Stimulated activated naive B cell treated with anti-CD40 and anti-IgM and Interleukin-4, amounts not matched to agents 10 μg/mL and 1 μg/mL and 100 μg/mL, for 72 hours (primary cell): ENCODE measurements around the gene YWHAB.

Experiments
- ATAC-seq, 2 donors: fragments of 150-1000 bp; cut with Tn5 transposase; replicated peaks; 2 replicates each; pipeline ENCODE4 v1.10.0; 2021; ENCODE audit warnings: moderate library complexity in 1 of 2
- DNase-seq: peaks from one replicate; pipeline ENCODE4 v3.0.0; 2021
- H3K27ac Mint-ChIP-seq: one replicate; pipeline ENCODE4 v1.8.0; 2022; ENCODE audit warnings: mild to moderate bottlenecking, mixed read lengths
- H3K27me3 Mint-ChIP-seq, 2 donors: one replicate each; pipeline ENCODE4 v1.8.0; 2022; ENCODE audit warnings: mixed read lengths in 2 of 2
- H3K36me3 Mint-ChIP-seq, 2 donors: one replicate each; pipeline ENCODE4 v1.8.0; 2022; ENCODE audit warnings: mixed read lengths in 2 of 2, mild to moderate bottlenecking in 1 of 2
- H3K4me1 Mint-ChIP-seq, 2 donors: one replicate each; pipeline ENCODE4 v1.8.0; 2022; ENCODE audit warnings: mixed read lengths in 2 of 2, mild to moderate bottlenecking in 1 of 2
- H3K4me3 Mint-ChIP-seq, 2 donors: one replicate each; pipeline ENCODE4 v1.8.0; 2022; ENCODE audit warnings: mild to moderate bottlenecking in 2 of 2, mixed read lengths in 2 of 2, moderate library complexity in 1 of 2
- H3K9me3 Mint-ChIP-seq, 2 donors: one replicate each; pipeline ENCODE4 v1.8.0; 2022; ENCODE audit warnings: mixed read lengths in 2 of 2, mild to moderate bottlenecking in 1 of 2

Gene YWHAB

DNA sequence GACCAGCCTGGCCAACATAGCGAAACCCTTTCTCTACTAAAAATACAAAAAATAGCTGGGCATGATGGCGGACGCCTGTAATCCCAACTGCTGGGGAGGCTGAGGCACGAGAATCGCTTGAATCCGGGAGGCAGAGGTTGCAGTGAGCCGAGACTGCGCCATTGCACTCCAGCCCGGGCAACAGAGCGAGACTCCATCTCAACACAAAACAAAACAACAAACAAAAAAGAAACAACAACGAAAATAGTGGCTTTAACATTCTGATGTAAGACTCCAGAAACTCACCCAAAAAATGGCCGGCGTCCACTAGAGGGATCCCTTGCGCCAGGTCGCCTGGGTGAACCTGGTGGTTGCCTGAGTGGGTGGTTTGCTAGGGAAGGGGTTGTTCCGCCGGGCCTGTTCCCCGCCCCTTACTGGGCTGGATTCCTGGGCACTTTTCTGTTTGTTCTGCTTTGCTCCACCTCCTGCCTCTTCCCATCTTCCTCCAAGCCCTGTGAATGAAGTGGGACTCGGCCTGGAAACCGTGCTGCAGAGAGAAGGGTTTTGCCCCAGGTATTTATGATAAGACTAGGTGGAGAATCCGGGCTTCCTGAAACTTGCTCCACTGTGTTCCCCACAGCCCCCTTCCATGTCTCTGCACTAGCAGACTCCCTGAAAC lies 25.9 kb downstream of the YWHAB start:
- Mint-ChIP-seq H3K27ac (peak overlapping the region; percentile 44), H3K27me3 (no peaks in the 10 kb centered on the region), H3K36me3 (peaks cover 18 to 24% of the 10 kb centered on the region in 2 donors)

DNA sequence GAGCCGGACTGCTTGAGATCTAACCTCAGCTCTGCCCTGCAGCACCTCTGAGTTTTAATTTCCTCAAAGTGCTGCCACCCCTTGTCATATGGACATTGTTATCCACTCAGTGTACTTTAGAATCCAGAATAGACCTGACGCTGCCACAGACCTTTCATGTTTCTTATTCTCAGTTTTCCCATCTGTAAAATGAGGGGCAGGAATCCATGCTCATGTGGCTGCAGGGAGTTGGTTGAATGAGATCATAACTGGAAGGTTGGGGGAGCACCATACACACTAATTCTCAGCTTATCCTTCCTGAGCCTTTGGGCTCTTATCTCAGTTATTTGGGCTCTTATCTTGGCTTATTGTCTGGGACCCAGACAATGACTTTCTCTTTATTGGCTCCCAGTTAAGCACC lies 26.7 kb downstream of the YWHAB start:
- H3K4me3 Mint-ChIP-seq: no peak overlapping the region
- ATAC-seq (no peak), DNase-seq (no peak)
- H3K9me3 Mint-ChIP-seq: no peaks in the 10 kb centered on the region
- H3K4me1 Mint-ChIP-seq: peaks cover 19 to 34% of the 10 kb centered on the region in 2 donors
- no peaks in the 10 kb centered on the region for H3K27me3 Mint-ChIP-seq
- no peak overlapping the region for H3K27ac Mint-ChIP-seq
- H3K36me3 Mint-ChIP-seq: peaks cover 20 to 31% of the 10 kb centered on the region in 2 donors

More for the DNA sequence above, 25.9 kb downstream of the YWHAB start:
- ATAC-seq: no peak
- Mint-ChIP-seq H3K9me3 (no peaks in the 10 kb centered on the region), H3K4me3 (peak overlapping the region in 1 of 2 donors; percentile 50), H3K4me1 (peaks cover 17 to 34% of the 10 kb centered on the region in 2 donors)
- DNase-seq: peak; percentile 19

DNA sequence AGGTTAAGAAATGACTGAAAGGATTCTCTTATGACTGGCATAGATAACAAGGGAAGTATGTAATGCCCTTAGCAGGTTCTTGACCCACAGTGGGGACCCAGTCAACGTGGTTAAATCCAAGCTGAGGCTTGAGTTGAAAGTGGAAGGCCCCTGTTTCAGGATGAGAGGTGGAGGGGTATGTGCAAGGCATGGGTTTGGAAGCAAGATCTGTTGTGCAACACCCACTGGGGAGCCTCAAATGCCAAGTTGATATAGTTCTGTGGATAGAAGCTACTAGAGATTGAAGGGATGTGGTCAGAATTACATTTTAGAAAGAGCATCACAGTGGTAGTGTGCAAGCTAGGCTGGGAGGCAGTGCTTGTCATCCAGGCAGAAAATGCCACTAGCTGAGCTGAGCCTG lies 29.4 kb downstream of the YWHAB start:
- H3K9me3 Mint-ChIP-seq: no peaks in the 10 kb centered on the region
- H3K27ac Mint-ChIP-seq: no peak overlapping the region
- ATAC-seq (no peak), DNase-seq (no peak)
- peaks cover 14 to 24% of the 10 kb centered on the region in 2 donors for H3K4me1 Mint-ChIP-seq
- no peaks in the 10 kb centered on the region for H3K27me3 Mint-ChIP-seq
- H3K36me3 Mint-ChIP-seq: peaks cover 25 to 38% of the 10 kb centered on the region in 2 donors
- no peak overlapping the region for H3K4me3 Mint-ChIP-seq

DNA sequence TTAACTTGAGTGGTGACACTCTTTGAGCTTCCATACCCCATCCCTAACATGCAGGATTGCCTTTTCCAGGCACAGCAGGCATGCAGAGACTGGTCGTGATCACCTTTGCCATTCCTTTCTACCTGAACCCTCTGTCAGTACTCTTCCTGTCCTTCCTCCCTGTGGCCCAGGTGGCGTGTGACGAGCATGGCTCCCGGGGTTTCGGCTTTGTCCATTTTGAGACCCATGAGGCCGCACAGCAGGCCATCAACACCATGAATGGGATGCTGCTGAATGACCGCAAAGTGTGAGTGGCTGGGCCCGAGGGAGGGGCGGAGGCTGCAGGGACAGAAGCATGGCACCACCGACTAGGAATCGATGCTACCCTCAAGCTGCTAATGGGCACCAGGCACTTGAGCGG lies 31.1 kb downstream of the YWHAB start:
- ATAC-seq: no peak
- Mint-ChIP-seq H3K4me1 (peaks cover 2 to 10% of the 10 kb centered on the region in 2 donors), H3K27ac (no peak overlapping the region), H3K36me3 (peaks cover 25 to 42% of the 10 kb centered on the region in 2 donors), H3K27me3 (no peaks in the 10 kb centered on the region), H3K9me3 (no peaks in the 10 kb centered on the region), H3K4me3 (no peak overlapping the region)
- DNase-seq: no peak

DNA sequence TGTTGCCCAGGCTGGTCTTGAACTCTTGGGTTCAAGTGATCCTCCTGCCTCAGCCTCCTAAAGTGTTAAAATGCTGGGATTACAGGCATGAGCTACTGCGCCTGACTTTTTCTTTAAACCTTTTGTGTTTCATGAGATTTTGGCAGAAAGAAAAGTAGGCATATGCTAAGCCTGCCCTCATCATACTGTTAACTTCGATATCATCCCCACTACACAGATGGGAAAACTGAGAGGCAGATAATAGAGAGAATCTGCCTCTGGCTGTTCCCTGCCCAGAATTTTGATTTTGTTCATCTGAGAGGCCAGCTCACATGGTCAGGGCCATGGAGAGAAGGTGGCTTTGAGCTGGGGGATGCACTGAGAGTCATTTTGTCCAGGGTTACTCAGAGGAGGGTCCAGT lies 31.9 kb downstream of the YWHAB start:
- no peaks in the 10 kb centered on the region for H3K9me3 Mint-ChIP-seq
- H3K36me3 Mint-ChIP-seq: peaks cover 25 to 42% of the 10 kb centered on the region in 2 donors
- peaks cover 2 to 8% of the 10 kb centered on the region in 2 donors for H3K4me1 Mint-ChIP-seq
- H3K4me3 Mint-ChIP-seq: no peak overlapping the region
- ATAC-seq (no peak), DNase-seq (no peak)
- no peaks in the 10 kb centered on the region for H3K27me3 Mint-ChIP-seq
- no peak overlapping the region for H3K27ac Mint-ChIP-seq

DNA sequence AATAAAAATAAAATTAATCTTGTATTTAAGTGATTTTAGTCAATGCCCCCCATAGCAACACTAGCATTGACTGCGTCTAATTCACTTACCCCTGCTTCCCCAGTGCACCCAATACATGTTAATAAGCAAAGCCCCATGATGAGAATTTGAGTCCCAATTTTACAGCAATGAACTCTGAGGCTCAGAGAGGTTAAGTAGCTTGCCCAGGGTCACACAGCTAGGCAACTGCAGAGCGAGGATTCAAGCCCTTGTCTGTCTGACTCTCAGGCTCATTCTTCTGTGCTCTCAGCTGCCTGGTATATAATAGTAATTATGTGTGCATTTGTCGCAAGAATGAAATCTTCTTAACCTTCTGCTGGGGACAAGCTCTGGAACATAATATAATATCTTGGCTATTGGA lies 32.8 kb downstream of the YWHAB start:
- H3K4me3 Mint-ChIP-seq: no peak overlapping the region
- peaks cover 2 to 8% of the 10 kb centered on the region in 2 donors for H3K4me1 Mint-ChIP-seq
- DNase-seq (no peak), ATAC-seq (no peak)
- H3K36me3 Mint-ChIP-seq: peaks cover 24 to 43% of the 10 kb centered on the region in 2 donors
- no peak overlapping the region for H3K27ac Mint-ChIP-seq
- no peaks in the 10 kb centered on the region for H3K27me3 Mint-ChIP-seq
- H3K9me3 Mint-ChIP-seq: no peaks in the 10 kb centered on the region

DNA sequence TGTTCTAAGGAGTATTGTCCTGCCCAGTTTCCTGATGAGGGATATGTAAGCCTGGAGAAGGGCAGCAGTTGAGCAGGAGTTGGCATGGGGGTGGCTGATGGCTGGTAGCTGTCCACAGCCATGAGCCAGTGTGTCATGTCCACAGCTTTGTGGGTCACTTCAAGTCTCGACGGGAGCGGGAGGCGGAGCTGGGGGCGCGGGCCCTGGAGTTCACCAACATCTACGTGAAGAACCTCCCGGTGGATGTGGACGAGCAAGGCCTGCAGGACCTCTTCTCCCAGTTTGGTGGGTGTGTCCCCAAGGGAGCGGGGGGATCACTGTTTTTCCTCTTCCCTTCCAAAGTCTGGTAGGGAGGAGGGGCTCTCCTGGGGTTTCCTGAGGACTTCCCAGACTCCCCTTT lies 33.3 kb downstream of the YWHAB start:
- ATAC-seq: no peak
- peaks cover 24 to 45% of the 10 kb centered on the region in 2 donors for H3K36me3 Mint-ChIP-seq
- no peaks in the 10 kb centered on the region for H3K27me3 Mint-ChIP-seq
- H3K4me3 Mint-ChIP-seq: no peak overlapping the region
- H3K27ac Mint-ChIP-seq: no peak overlapping the region
- no peaks in the 10 kb centered on the region for H3K9me3 Mint-ChIP-seq
- H3K4me1 Mint-ChIP-seq: peaks cover 2 to 8% of the 10 kb centered on the region in 2 donors
- DNase-seq: no peak

DNA sequence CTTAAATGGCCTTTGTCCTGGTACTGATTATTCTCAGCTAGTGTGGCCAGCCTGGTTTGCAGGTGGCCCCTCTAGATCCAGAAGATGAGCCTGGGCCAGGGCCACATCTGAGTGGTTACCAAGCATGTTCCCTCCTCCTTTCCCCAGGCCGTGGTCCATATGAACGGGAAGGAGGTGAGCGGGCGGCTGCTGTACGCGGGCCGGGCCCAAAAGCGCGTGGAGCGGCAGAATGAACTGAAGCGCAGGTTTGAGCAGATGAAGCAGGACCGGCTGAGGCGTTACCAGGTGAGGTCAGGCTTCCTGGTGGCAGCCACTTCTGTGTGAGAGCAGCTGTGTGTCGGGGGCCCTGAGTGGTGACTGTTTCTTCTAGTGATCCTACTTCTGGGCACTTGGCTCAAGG lies 35.9 kb downstream of the YWHAB start:
- H3K27me3 Mint-ChIP-seq: no peaks in the 10 kb centered on the region
- H3K27ac Mint-ChIP-seq: no peak overlapping the region
- H3K36me3 Mint-ChIP-seq: peaks cover 36 to 52% of the 10 kb centered on the region in 2 donors
- peaks cover 0 to 2% of the 10 kb centered on the region in 2 donors for H3K4me1 Mint-ChIP-seq
- H3K9me3 Mint-ChIP-seq: no peaks in the 10 kb centered on the region
- no peak for DNase-seq
- H3K4me3 Mint-ChIP-seq: no peak overlapping the region
- ATAC-seq: no peak

DNA sequence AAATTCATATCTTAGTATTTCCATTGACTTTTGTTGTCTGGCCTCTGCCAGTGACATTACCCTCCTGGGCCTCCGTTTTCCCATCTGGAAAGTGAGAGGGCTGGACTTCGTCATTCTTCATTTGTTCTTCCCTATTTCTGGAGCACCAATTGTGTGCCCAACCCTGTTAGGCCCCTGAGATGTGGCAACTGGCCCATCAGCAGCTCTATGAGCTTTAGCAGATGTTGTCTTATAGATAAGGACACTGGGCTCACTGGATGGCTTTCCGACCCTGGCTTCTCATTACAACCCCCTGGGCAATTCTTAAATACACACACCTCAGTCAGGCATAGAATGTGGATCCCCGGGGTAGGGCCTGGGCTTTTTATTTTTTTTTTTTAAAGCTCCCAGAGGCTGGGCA lies 39.0 kb downstream of the YWHAB start:
- Mint-ChIP-seq H3K4me1 (no peaks in the 10 kb centered on the region), H3K4me3 (no peak overlapping the region), H3K27ac (no peak overlapping the region), H3K27me3 (no peaks in the 10 kb centered on the region), H3K9me3 (no peaks in the 10 kb centered on the region), H3K36me3 (peaks cover 30 to 38% of the 10 kb centered on the region in 2 donors)
- ATAC-seq: no peak
- DNase-seq: no peak

DNA sequence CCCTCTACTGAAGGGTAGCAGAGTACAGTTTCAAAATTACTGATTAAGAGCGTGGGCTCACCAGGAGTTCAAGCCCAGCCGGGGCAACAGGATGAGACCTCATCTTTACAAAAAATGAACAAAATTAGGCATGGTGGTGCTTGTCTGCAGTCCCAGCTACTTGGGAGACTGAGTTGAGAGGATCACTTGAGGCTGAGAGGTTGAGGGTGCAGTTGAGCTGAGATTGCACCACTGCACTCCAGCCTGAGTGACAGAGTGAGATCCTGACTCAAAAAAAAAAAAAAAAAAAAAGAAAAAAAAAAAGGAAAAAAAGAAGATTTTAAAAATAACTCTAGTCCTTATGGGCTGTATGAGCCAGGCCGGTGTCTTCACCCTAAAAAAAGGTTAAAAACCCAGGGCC lies 43.1 kb downstream of the YWHAB start:
- no peak overlapping the region for H3K4me3 Mint-ChIP-seq
- no peaks in the 10 kb centered on the region for H3K4me1 Mint-ChIP-seq
- no peak overlapping the region for H3K27ac Mint-ChIP-seq
- peaks cover 35 to 48% of the 10 kb centered on the region in 2 donors for H3K36me3 Mint-ChIP-seq
- no peaks in the 10 kb centered on the region for H3K27me3 Mint-ChIP-seq
- ATAC-seq: no peak
- no peak for DNase-seq
- no peaks in the 10 kb centered on the region for H3K9me3 Mint-ChIP-seq

DNA sequence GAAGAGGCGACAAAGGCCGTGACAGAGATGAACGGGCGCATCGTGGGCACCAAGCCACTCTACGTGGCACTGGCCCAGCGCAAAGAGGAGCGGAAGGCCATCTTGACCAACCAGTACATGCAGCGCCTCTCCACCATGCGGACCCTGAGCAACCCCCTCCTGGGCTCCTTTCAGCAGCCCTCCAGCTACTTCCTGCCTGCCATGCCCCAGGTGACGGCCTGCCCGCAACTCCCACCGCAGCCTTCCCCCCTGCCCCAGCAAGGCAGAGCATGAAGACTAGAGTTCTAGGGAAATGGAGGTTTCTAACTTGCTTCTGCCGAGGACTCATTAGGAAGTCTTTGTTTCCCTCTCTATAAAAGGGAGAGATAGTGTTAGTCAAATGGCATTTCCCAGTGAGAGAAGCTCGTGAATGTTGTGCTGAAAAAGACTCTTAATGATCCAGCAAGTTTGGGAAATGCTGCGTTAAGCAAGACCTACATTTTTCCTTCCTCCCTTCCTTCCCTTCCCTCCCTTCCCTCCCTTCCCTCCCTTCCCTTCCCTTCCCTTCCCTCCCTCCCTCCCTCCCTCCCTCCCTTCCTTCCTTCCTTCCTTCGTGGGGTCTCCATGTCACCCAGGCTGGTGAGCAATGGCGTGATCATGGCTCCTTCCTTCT lies 45.1 kb downstream of the YWHAB start:
- H3K36me3 Mint-ChIP-seq: peaks cover 25 to 47% of the 10 kb centered on the region in 2 donors
- no peak overlapping the region for H3K4me3 Mint-ChIP-seq
- no peak for DNase-seq
- no peaks in the 10 kb centered on the region for H3K27me3 Mint-ChIP-seq
- no peaks in the 10 kb centered on the region for H3K4me1 Mint-ChIP-seq
- H3K9me3 Mint-ChIP-seq: no peaks in the 10 kb centered on the region
- no peak for ATAC-seq
- no peak overlapping the region for H3K27ac Mint-ChIP-seq

DNA sequence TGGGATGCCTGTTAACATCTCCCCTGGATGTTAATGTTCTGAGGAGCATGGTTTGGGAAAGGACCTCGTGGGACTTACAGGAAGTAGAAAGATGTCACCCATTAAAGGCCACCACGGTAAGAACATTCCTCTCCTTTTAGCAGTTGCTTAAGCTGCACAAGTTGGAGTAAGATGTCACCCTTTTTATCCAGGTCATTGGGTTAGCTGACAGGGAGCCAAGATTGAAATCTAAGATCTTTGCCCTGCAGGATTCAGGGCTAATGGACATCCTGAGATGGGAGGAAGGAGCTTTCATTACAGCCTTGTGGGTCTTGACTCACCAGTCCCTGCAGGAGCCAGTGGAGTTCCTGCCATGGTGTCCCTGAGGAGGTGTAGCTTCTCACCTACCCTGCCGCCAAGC lies 46.4 kb downstream of the YWHAB start:
- Mint-ChIP-seq H3K9me3 (no peaks in the 10 kb centered on the region), H3K36me3 (peaks cover 29 to 55% of the 10 kb centered on the region in 2 donors), H3K27ac (no peak overlapping the region), H3K4me1 (no peaks in the 10 kb centered on the region), H3K4me3 (no peak overlapping the region), H3K27me3 (no peaks in the 10 kb centered on the region)
- no peak for DNase-seq
- no peak for ATAC-seq

DNA sequence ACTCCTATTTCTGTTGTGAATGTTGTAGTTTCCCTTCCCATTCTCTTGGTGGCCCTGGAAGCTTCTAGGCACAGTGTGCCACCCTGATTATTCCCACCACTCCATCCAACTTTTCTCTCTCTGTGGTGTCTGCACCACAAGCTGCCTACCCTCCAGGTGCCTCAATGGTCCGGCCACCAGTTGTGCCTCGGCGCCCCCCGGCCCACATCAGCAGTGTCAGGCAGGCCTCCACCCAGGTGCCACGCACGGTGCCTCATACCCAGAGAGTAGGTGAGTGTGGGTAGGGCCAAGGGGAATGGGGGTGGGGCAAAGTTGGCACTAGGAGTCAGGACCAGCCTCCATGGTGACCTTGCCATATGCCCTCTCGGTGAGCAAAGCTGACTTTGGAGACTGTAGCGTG lies 47.4 kb downstream of the YWHAB start:
- no peak for ATAC-seq
- DNase-seq: no peak
- H3K36me3 Mint-ChIP-seq: peaks cover 29 to 64% of the 10 kb centered on the region in 2 donors
- no peaks in the 10 kb centered on the region for H3K4me1 Mint-ChIP-seq
- H3K4me3 Mint-ChIP-seq: no peak overlapping the region
- H3K27me3 Mint-ChIP-seq: no peaks in the 10 kb centered on the region
- no peak overlapping the region for H3K27ac Mint-ChIP-seq
- H3K9me3 Mint-ChIP-seq: no peaks in the 10 kb centered on the region

DNA sequence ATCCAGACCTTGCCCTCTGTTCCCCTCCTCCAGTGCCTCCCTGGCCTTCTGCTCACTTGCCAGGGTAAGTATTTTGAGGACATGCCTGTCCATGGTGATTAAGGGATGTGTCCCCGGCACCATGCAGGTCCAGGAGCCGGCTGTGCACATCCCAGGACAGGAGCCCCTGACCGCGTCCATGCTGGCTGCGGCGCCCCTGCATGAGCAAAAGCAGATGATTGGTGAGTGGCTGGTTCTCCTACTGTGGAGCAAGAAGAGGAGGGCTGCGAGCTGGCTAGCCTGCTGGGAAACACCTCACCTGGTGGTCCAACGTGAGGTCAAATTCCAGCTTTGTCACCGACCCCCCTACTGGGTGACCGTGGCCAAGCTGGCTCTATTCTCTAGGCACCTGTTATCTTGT lies 51.0 kb downstream of the YWHAB start:
- Mint-ChIP-seq H3K27me3 (no peaks in the 10 kb centered on the region), H3K4me3 (no peak overlapping the region), H3K36me3 (peaks cover 40 to 64% of the 10 kb centered on the region in 2 donors), H3K4me1 (peaks cover 0 to 2% of the 10 kb centered on the region in 2 donors), H3K9me3 (no peaks in the 10 kb centered on the region), H3K27ac (peak overlapping the region; percentile 43)
- DNase-seq: no peak
- ATAC-seq: no peak

DNA sequence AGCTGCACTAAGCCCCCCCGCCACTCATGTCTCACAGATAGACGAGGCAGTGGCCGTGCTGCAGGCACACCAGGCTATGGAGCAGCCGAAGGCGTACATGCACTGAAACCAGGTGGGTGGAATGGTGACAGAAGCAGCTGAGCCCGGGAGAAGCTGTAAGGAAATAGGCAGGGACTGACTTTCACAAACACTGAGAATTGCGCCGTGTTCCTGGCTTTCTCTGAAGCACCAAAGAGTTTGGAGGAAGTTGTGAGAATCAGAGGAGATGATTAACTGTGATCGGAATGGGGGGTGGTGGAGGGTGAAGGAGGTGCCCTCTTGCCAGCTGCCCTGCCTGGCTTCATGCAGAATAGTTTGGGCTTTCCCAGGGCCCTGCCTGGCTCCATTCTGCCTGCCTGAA lies 53.1 kb downstream of the YWHAB start:
- Mint-ChIP-seq H3K9me3 (no peaks in the 10 kb centered on the region), H3K27me3 (no peaks in the 10 kb centered on the region), H3K4me1 (peaks cover 0 to 2% of the 10 kb centered on the region in 2 donors), H3K27ac (peak overlapping the region; percentile 56), H3K36me3 (peaks cover 43 to 67% of the 10 kb centered on the region in 2 donors), H3K4me3 (no peak overlapping the region)
- ATAC-seq: no peak
- no peak for DNase-seq
